Activated CD8-positive, alpha-beta memory T cell treated with anti-CD3 and anti-CD28 coated beads, Interleukin-2, amount 50 U/mL, for 48 hours (primary cell): ENCODE results near the gene PKP1.

Experiments
- DNase-seq: peaks from one replicate; pipeline ENCODE4 v3.0.0-alpha.2; 2020

Gene PKP1

GRCh38 chr1:201310251-201310985, 27.1 kb downstream of the PKP1 start:
- DNase-seq = no peak

- no peak for DNase-seq
Observed at GRCh38 chr1:201310986-201311355, 27.7 kb downstream of the PKP1 start.

GRCh38 chr1:201311356-201312011, 28.2 kb downstream of the PKP1 start:
- DNase-seq = no peak

- DNase-seq = no peak
Observed at GRCh38 chr1:201312298-201312697, 29.0 kb downstream of the PKP1 start.

GRCh38 chr1:201313086-201313485, 29.8 kb downstream of the PKP1 start:
- no peak for DNase-seq

- no peak for DNase-seq
Observed at GRCh38 chr1:201316556-201316955, 33.2 kb downstream of the PKP1 start.

GRCh38 chr1:201317551-201317950, 34.2 kb downstream of the PKP1 start:
- DNase-seq = no peak

GRCh38 chr1:201318504-201319340, 35.4 kb downstream of the PKP1 start:
- no peak for DNase-seq

GRCh38 chr1:201319631-201320030, 36.3 kb downstream of the PKP1 start:
- no peak for DNase-seq

GRCh38 chr1:201320168-201320788, 37.0 kb downstream of the PKP1 start:
- no peak for DNase-seq

GRCh38 chr1:201321826-201322390, 38.6 kb downstream of the PKP1 start:
- DNase-seq = no peak

- no peak for DNase-seq
Observed at GRCh38 chr1:201322653-201323510, 39.6 kb downstream of the PKP1 start.

- DNase-seq = no peak
Observed at GRCh38 chr1:201324306-201324705, 41.0 kb downstream of the PKP1 start.

GRCh38 chr1:201324821-201325677, 41.7 kb downstream of the PKP1 start:
- no peak for DNase-seq

GRCh38 chr1:201325678-201326060, 42.4 kb downstream of the PKP1 start:
- no peak for DNase-seq

GRCh38 chr1:201326710-201327109, 43.4 kb downstream of the PKP1 start:
- no peak for DNase-seq

- DNase-seq = no peak
Observed at GRCh38 chr1:201327687-201328240, 44.5 kb downstream of the PKP1 start.

- no peak for DNase-seq
Observed at GRCh38 chr1:201328576-201328975, 45.3 kb downstream of the PKP1 start.

- DNase-seq = no peak
Observed at GRCh38 chr1:201329286-201329685, 46.0 kb downstream of the PKP1 start.

- no peak for DNase-seq
Observed at GRCh38 chr1:201329801-201330200, 46.5 kb downstream of the PKP1 start.

- DNase-seq = no peak
Observed at GRCh38 chr1:201330541-201330940, 47.2 kb downstream of the PKP1 start.
